Skeletal muscle tissue (tissue), 4 donors: Measurements from ENCODE around the gene CEP126. TPM values are rescaled to one million over a fixed set of nuclear protein-coding genes. Genes with fewer than 3 reads are reported as not detected.

Experiments
- H3K27ac ChIP-seq: one replicate; pipeline ENCODE4 v1.7.0; 2013; ENCODE audit warnings: mild to moderate bottlenecking, low read depth, low read length, inconsistent platforms
- H3K27me3 ChIP-seq, 3 donors: one replicate each; pipeline ENCODE4 v1.7.0; 2013; ENCODE audit warnings: low read length in 3 of 3; ENCODE audit not compliant: control insufficient read depth in 3 of 3, insufficient read depth in 3 of 3
- H3K36me3 ChIP-seq, 3 donors: one replicate each; pipeline ENCODE4 v1.7.0; 2013; ENCODE audit warnings: low read length in 3 of 3; ENCODE audit not compliant: control insufficient read depth in 3 of 3, insufficient read depth in 3 of 3
- H3K4me1 ChIP-seq, 3 donors: one replicate each; pipeline ENCODE4 v1.7.0; 2013; ENCODE audit warnings: low read length in 3 of 3, mild to moderate bottlenecking in 3 of 3; ENCODE audit not compliant: control insufficient read depth in 3 of 3, insufficient read depth in 3 of 3
- H3K4me3 ChIP-seq, 3 donors: one replicate each; pipeline ENCODE4 v1.7.0; 2013; ENCODE audit warnings: low read length in 3 of 3
- H3K9ac ChIP-seq, 3 donors: one replicate each; pipeline ENCODE4 v1.7.0; 2013; ENCODE audit warnings: low read length in 3 of 3, mild to moderate bottlenecking in 3 of 3, moderate library complexity in 2 of 3, low read depth in 1 of 3
- H3K9me3 ChIP-seq, 3 donors: one replicate each; pipeline ENCODE4 v1.7.0; 2013; ENCODE audit warnings: low read length in 3 of 3; ENCODE audit not compliant: control insufficient read depth in 3 of 3
- total RNA-seq: library from RNA; depleted of rRNA; stranded (reverse); fragments of >200 nt; gene quantifications from one replicate; pipeline ENCODE4 v1.2.3, GENCODE V29; 2014
- donor health status: Osteomylitis.

Gene CEP126
- total RNA-seq = 1.6 TPM

DNA sequence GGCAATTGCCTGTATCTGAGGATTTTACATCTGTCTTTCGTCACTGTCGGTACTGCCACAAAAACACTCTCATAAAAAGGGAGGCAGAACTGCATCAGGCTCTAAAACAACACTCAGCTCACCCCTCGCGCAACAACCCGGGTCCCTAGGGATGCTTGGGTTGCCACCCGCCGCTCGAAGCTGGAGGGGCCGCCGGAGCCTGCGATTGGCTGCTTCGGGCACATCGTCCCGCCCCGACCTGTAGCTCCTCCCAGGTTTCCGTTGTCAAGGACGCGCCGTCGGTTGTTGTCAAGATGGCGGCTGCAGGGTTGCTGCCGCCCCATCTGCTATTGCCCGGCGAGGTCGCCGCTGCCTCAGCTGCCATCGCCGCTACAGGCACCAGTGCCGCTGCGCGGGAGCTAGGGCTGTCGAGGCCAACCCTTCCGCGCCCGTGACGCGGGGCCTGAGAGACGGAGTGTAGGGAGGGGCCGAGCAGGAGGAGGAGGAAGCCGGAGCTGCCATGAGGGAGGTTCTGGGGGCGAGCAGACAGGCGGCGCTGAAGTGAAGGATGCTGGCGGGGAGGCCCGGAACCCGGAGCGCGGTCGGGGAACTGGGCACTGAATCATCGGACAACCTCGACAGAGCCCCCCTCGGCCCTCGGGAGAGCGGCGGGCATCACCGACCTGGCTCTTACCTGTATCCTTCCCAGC lies at the start of gene CEP126:
Gene CEP126 (plus strand): TSS at position 273 of the 689 bp plus-strand sequence. CDS start 275 bp downstream, at position 548.
- H3K4me1 ChIP-seq = peaks cover 6 to 15% (median 8%) of the 10 kb centered on the region in 3 donors
- H3K27me3 ChIP-seq = no peaks in the 10 kb centered on the region
- H3K4me3 ChIP-seq = peak within 1 kb of the TSS; percentile 79 to 95 (median 86)
- H3K9ac ChIP-seq = peak within 1 kb of the TSS; percentile 65 to 71 (median 69)
- no peaks in the 10 kb centered on the region for H3K9me3 ChIP-seq
- peak within 1 kb of the TSS; percentile 79 for H3K27ac ChIP-seq
- H3K36me3 ChIP-seq = no peaks in the 10 kb centered on the region

DNA sequence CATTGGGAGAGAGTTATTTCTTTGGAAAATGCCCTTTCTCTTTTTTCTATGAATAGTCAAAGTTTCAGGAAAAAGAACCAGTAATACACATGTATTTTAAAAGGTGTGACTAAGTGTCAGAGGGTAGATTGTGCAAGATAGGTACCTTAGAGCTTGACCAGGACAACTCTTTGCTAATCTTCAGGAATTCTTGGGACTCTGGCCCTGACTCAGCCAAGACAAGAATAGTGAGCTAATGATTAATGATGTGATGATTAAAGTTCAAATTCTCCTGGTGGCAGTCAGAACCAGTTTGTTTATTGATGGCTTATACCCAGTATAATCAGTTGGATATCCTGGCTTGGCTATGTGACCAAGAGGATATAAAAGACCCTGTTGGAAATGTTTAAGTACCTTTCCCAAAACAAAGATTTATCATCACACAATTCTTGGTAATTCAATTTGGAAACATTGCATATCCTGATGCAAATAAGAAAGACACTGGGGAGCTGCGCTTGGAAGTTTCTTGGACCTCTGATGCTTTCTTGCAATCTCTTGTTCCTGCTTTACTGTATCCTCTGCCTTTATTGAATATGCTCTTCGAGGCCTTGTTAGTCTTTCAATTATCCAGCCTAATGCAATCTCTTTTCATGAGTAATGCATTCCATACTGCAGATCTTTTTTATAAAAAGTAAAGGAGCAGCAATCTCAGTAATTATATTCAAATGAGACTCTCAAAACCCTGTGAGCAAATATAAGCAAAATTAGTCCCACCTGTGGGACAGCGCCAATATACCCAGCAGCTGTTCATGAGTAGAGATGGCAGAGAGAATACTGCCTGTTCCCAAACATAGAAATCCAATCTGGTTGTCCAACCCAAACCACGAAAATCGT lies 48.0 kb upstream of the CEP126 start:
- Histone ChIP-seq H3K9ac (no peak overlapping the region), H3K4me1 (no peaks in the 10 kb centered on the region), H3K9me3 (no peaks in the 10 kb centered on the region), H3K27ac (no peak overlapping the region), H3K36me3 (no peaks in the 10 kb centered on the region), H3K27me3 (no peaks in the 10 kb centered on the region), H3K4me3 (no peak overlapping the region)

DNA sequence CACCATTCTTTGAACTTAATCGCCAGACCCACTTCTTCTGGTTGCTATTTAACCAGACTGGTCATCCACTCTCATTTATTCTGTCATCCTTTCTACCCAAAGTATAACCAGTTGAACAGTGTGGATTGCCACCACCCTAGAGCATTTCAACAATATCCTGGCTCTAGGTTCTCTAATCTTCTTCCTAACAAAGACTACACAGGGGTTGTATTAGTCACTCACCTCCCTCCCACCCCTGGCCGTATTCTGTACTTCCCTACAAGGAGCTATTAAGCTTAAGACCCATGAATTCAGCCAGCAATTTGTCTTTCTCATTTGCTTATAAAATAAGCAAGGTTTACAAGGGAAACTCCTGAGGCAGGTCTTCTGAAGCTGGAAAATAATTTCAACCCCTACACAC lies 46.9 kb upstream of the CEP126 start:
- Histone ChIP-seq H3K36me3 (no peaks in the 10 kb centered on the region), H3K27me3 (no peaks in the 10 kb centered on the region), H3K4me3 (no peak overlapping the region), H3K4me1 (no peaks in the 10 kb centered on the region), H3K9ac (no peak overlapping the region), H3K9me3 (no peaks in the 10 kb centered on the region), H3K27ac (no peak overlapping the region)

DNA sequence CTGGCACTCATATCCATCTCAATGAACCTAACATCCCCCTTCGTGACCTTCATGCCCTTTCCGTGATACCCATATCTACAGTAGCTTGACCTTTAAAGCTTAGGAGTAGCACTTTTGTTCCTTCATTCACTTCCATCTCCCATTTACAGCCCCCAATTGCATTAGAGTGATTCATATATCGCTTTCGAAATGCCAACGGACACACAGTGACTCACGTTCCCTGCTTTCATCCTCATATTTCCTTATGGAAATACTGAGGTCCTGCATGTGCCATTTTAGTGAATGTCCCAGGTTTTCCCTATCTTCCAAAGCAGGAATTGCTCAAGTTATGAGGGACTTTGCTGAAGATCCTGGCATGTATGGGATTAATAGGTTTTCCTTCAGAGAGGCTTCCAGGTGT lies 44.3 kb upstream of the CEP126 start:
- Histone ChIP-seq H3K9me3 (no peaks in the 10 kb centered on the region), H3K27me3 (no peaks in the 10 kb centered on the region), H3K4me3 (no peak overlapping the region), H3K36me3 (no peaks in the 10 kb centered on the region), H3K9ac (no peak overlapping the region), H3K4me1 (no peaks in the 10 kb centered on the region), H3K27ac (no peak overlapping the region)

DNA sequence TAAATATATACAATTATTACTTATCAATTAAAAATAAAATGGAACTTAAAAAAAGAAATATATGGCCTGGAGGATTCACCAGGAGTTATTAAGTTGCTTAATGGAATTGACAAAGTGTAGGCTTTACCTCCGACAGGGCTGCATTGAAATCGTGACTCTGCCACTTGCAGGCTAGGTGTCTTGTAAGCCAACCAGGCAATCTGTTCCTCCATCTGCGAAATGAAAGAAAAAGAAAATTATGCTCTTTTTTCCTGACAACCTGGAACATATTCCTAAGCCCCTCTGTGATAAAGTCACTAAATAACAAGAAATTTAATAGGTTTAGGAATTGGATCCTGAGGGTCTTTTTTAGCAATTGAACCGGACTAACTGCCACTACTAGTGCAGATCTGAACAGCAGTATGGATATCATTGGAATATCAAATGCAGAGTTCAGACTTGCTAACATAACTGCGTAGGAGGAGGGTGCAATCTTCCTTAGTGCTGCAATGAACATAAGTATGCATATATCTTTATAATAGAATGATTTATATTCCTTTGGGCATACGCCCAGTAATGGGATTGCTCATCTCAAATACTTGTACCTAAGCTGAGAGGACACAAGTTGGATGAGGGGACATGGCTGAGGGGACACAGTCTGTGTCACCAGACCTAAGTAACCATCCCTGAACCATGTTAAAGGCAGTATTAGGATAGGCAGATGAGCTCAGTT lies 42.5 kb upstream of the CEP126 start:
- no peak overlapping the region for H3K4me3 ChIP-seq
- H3K9ac ChIP-seq = no peak overlapping the region
- no peaks in the 10 kb centered on the region for H3K9me3 ChIP-seq
- H3K27ac ChIP-seq = no peak overlapping the region
- H3K36me3 ChIP-seq = no peaks in the 10 kb centered on the region
- H3K4me1 ChIP-seq = no peaks in the 10 kb centered on the region
- no peaks in the 10 kb centered on the region for H3K27me3 ChIP-seq

- H3K36me3 ChIP-seq = no peaks in the 10 kb centered on the region
Observed at GRCh38 chr11:101880222-101880621, 34.6 kb upstream of the CEP126 start.

DNA sequence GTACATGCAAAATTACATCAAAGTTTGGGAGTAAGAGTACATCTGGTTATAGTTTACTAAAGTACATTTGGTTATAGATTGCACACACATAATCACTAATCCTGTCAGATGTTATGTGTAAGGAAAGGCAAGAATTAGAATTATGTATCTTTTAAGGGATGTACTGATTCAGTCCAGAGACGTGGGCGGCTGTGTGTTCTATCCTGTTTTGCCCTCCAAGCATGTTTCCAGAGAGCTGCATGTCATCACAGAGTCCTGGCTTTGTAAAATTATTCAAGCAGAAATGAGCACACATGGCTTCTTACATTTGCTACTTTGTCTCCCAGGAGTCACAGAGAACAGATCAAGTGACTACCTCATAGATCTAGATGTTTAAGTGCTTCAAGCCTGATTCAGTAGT lies 33.2 kb upstream of the CEP126 start:
- no peak overlapping the region for H3K9ac ChIP-seq
- H3K27ac ChIP-seq = no peak overlapping the region
- H3K36me3 ChIP-seq = no peaks in the 10 kb centered on the region
- H3K9me3 ChIP-seq = no peaks in the 10 kb centered on the region
- H3K4me1 ChIP-seq = no peaks in the 10 kb centered on the region
- no peak overlapping the region for H3K4me3 ChIP-seq
- H3K27me3 ChIP-seq = no peaks in the 10 kb centered on the region

More at GRCh38 chr11:101880222-101880621, 34.6 kb upstream of the CEP126 start:
- H3K4me3 ChIP-seq = no peak overlapping the region
- H3K9me3 ChIP-seq = no peaks in the 10 kb centered on the region
- no peaks in the 10 kb centered on the region for H3K27me3 ChIP-seq
- H3K9ac ChIP-seq = no peak overlapping the region
- no peaks in the 10 kb centered on the region for H3K4me1 ChIP-seq
- no peak overlapping the region for H3K27ac ChIP-seq

DNA sequence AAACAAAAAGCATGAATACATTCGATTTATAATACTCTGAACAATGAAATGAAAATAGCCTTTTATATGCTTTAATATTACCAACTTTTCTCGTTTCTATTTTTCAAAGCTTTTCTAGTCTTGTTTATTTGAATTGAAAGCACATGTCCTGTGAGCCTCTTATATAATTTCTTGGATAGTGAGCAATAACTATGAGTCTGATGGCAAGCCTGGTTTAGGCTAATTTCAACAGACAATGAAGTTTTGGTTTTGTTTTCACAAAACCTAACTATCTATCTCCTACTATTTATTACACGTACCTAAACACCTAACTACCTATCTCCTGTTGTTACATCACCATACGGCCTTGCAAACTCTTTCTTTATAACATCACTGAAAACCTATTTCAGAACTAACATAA lies 29.2 kb upstream of the CEP126 start:
- Histone ChIP-seq H3K9me3 (no peaks in the 10 kb centered on the region), H3K9ac (no peak overlapping the region), H3K27me3 (no peaks in the 10 kb centered on the region), H3K36me3 (no peaks in the 10 kb centered on the region), H3K4me1 (no peaks in the 10 kb centered on the region), H3K4me3 (no peak overlapping the region), H3K27ac (no peak overlapping the region)

DNA sequence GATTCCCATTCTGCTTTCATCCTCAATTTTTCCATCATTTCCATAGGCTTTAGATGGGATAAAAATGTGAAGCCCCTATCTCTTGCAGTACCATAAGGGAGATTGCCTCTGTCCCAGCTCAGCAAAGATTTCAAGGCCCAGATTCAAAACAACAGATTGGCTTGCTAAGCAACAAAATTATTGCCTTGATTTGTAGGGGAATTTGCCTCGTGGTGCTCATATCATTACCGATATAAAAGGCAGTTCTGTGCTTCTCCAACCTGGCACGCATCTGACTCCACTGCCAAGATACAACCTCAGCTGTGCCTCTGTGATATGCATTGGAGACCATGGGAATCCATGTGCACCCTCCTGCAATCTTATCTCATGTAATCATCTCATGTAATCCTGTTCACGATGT lies 25.0 kb upstream of the CEP126 start:
- Histone ChIP-seq H3K4me1 (no peaks in the 10 kb centered on the region), H3K27me3 (no peaks in the 10 kb centered on the region), H3K9ac (no peak overlapping the region), H3K9me3 (no peaks in the 10 kb centered on the region), H3K36me3 (no peaks in the 10 kb centered on the region), H3K4me3 (no peak overlapping the region), H3K27ac (no peak overlapping the region)

DNA sequence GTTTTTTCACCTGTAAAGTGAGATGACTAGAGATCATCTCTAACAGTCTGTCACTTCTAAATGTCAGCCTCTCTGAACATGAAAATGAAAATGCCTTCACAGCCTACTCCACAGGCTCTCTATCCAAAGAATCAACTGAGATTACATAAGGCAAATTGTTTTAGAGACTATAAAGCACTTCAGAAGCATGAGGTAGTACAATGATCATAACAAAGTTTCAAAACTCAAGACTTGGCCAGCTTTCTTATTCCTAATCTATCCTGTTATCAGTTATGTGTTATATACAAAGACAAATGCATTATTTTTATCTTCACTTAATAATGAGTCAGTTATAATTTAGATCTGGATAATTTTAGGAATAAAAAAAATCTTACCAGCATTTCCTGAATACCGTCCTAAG lies 20.3 kb upstream of the CEP126 start:
- H3K9ac ChIP-seq = no peak overlapping the region
- no peaks in the 10 kb centered on the region for H3K27me3 ChIP-seq
- no peaks in the 10 kb centered on the region for H3K36me3 ChIP-seq
- H3K27ac ChIP-seq = no peak overlapping the region
- no peaks in the 10 kb centered on the region for H3K4me1 ChIP-seq
- H3K4me3 ChIP-seq = no peak overlapping the region
- H3K9me3 ChIP-seq = no peaks in the 10 kb centered on the region
